Measurements from ENCODE around the gene MAGI1.
"Not testable (repeated sequence)": the region's sequence is repeated elsewhere in the genome, so short reads cannot be mapped to it uniquely, and the experiment has no call there.

Gene MAGI1

GRCh38 chr3:65751123-65751700 is 287.5 kb downstream of the MAGI1 start:
- peak; percentile 17 for DNase-seq (ENCODE audit: low read depth)

GRCh38 chr3:65749066-65749465 is 289.7 kb downstream of the MAGI1 start:
- no peak for DNase-seq (ENCODE audit: low read depth)

- no peak for DNase-seq (ENCODE audit: low read depth)
Observed at GRCh38 chr3:65748326-65748725, 290.4 kb downstream of the MAGI1 start.

- no peak for DNase-seq (ENCODE audit: low read depth)
Observed at GRCh38 chr3:65746848-65747247, 291.9 kb downstream of the MAGI1 start.

GRCh38 chr3:65745306-65745705 is 293.4 kb downstream of the MAGI1 start:
- no peak for DNase-seq (ENCODE audit: low read depth)

GRCh38 chr3:65742914-65743313 is 295.8 kb downstream of the MAGI1 start:
- DNase-seq (ENCODE audit: low read depth) = no peak

- no peak for DNase-seq (ENCODE audit: low read depth)
Observed at GRCh38 chr3:65741540-65741939, 297.2 kb downstream of the MAGI1 start.

- no peak for DNase-seq (ENCODE audit: low read depth)
Observed at GRCh38 chr3:65739901-65740541, 298.7 kb downstream of the MAGI1 start.

- no peak for DNase-seq (ENCODE audit: low read depth)
Observed at GRCh38 chr3:65734792-65735191, 303.9 kb downstream of the MAGI1 start.

GRCh38 chr3:65734382-65734781 is 304.3 kb downstream of the MAGI1 start:
- no peak for DNase-seq (ENCODE audit: low read depth)

GRCh38 chr3:65733459-65733858 is 305.3 kb downstream of the MAGI1 start:
- no peak for DNase-seq (ENCODE audit: low read depth)

GRCh38 chr3:65732051-65732935 is 306.4 kb downstream of the MAGI1 start:
- peak; percentile 44 for DNase-seq (ENCODE audit: low read depth)

- no peak for DNase-seq (ENCODE audit: low read depth)
Observed at GRCh38 chr3:65730449-65730848, 308.3 kb downstream of the MAGI1 start.

GRCh38 chr3:65729973-65730372 is 308.7 kb downstream of the MAGI1 start:
- DNase-seq (ENCODE audit: low read depth) = no peak

GRCh38 chr3:65729555-65729954 is 309.2 kb downstream of the MAGI1 start:
- peak; percentile 96 for DNase-seq (ENCODE audit: low read depth)

GRCh38 chr3:65728138-65728537 is 310.6 kb downstream of the MAGI1 start:
- no peak for DNase-seq (ENCODE audit: low read depth)

GRCh38 chr3:65723985-65724384 is 314.7 kb downstream of the MAGI1 start:
- no peak for DNase-seq (ENCODE audit: low read depth)

- no peak for DNase-seq (ENCODE audit: low read depth)
Observed at GRCh38 chr3:65723011-65723410, 315.7 kb downstream of the MAGI1 start.

GRCh38 chr3:65720989-65721737 is 317.6 kb downstream of the MAGI1 start:
- DNase-seq (ENCODE audit: low read depth) = no peak

GRCh38 chr3:65719639-65720038 is 319.1 kb downstream of the MAGI1 start:
- not testable (repeated sequence) for DNase-seq (ENCODE audit: low read depth)

GRCh38 chr3:65717676-65718346 is 320.9 kb downstream of the MAGI1 start:
- DNase-seq (ENCODE audit: low read depth) = no peak

Data from fibroblast of gingiva (primary cell).